Panc1 (cell line): Measurements from ENCODE around the gene RBM44. TPM values are rescaled to one million over a fixed set of nuclear protein-coding genes. Genes with fewer than 3 reads are reported as not detected.

Source experiments
- ATAC-seq: fragments of 200-7000 bp; cut with Tn5 transposase; 2 replicates; pipeline ENCODE4 v1.9.1; 2020; ENCODE audit warnings: mild to moderate bottlenecking, moderate library complexity
- BruUV-seq: library from RNA; stranded (reverse); fragments of 400-500 nt; replicated peaks from 2 replicates; lab custom pipeline; 2021; lab: Mats Ljungman, UMichigan
- CTCF ChIA-PET: fragments of 300-600 bp; sonication (Branson Sonifier 250); formaldehyde crosslinking; loops from one replicate; lab custom pipeline; 2022; ENCODE audit warnings: antibody characterized with exemption; lab: Charles Lee
- POLR2A ChIA-PET: fragments of 300-600 bp; sonication (Branson Sonifier 250); formaldehyde crosslinking; loops from one replicate; lab custom pipeline; 2022; ENCODE audit warnings: antibody characterized with exemption; lab: Charles Lee
- DNase-seq: peaks from one replicate; pipeline ENCODE4 v3.0.0-alpha.2; 2010; ENCODE audit warnings: low read depth, low spot score
- H3K27ac ChIP-seq: 2 replicates; pipeline ENCODE4 v1.5.1; 2011; ENCODE audit warnings: mild to moderate bottlenecking, low read length, inconsistent platforms
- H3K27me3 ChIP-seq: fragments of 200-500 bp; sonication (Bioruptor generic); 2 replicates; pipeline ENCODE4 v1.6.0; 2014; ENCODE audit warnings: low read length, inconsistent platforms; ENCODE audit not compliant: control insufficient read depth, insufficient read depth
- H3K36me3 ChIP-seq: fragments of 200-500 bp; sonication (Bioruptor generic); 2 replicates; pipeline ENCODE4 v1.5.1; 2014; ENCODE audit warnings: inconsistent platforms, mild to moderate bottlenecking, low read length, moderate library complexity; ENCODE audit not compliant: control insufficient read depth, insufficient read depth
- H3K4me1 ChIP-seq: 2 replicates; pipeline ENCODE4 v1.5.1; 2011; ENCODE audit warnings: inconsistent platforms, mild to moderate bottlenecking, low read length, moderate library complexity; ENCODE audit not compliant: control insufficient read depth, insufficient read depth
- H3K4me3 ChIP-seq, 2 experiments: 2 replicates each; pipeline ENCODE4 v1.5.1; 2011 to 2012; ENCODE audit warnings: low read depth in 2 of 2, low read length in 2 of 2, mild to moderate bottlenecking in 2 of 2, inconsistent platforms in 1 of 2, moderate library complexity in 1 of 2
- H3K9me3 ChIP-seq: fragments of 200-500 bp; sonication (Bioruptor generic); 2 replicates; pipeline ENCODE4 v1.5.1; 2014; ENCODE audit warnings: low read depth, mild to moderate bottlenecking, inconsistent platforms, low read length, moderate library complexity; ENCODE audit not compliant: control insufficient read depth, insufficient read depth
- CTCF ChIP-seq: fragments of 450-650 bp; IDR thresholded peaks from 2 replicates; pipeline ENCODE4 v1.5.1; 2017; ENCODE audit warnings: mild to moderate bottlenecking
- POLR2AphosphoS5 ChIP-seq: IDR thresholded peaks from 2 replicates; pipeline ENCODE4 v1.6.1; 2012; ENCODE audit warnings: mild to moderate bottlenecking, low read depth, low read length, moderate library complexity
- REST ChIP-seq, 2 experiments: IDR thresholded peaks; 2 replicates each; pipeline ENCODE4 v1.6.1; 2011 to 2012; ENCODE audit warnings: low read depth in 2 of 2, control low read depth in 1 of 2, low read length in 1 of 2, mild to moderate bottlenecking in 1 of 2, moderate library complexity in 1 of 2; ENCODE audit not compliant: insufficient read depth in 1 of 2
- SIN3A ChIP-seq: IDR thresholded peaks from 2 replicates; pipeline ENCODE4 v1.6.1; 2012; ENCODE audit warnings: low read depth, mild to moderate bottlenecking, low read length, moderate library complexity, borderline replicate concordance; ENCODE audit not compliant: insufficient read depth
- TCF7L2 ChIP-seq: IDR thresholded peaks from 2 replicates; pipeline ENCODE4 v1.6.1; 2011; ENCODE audit warnings: mild to moderate bottlenecking, low read depth, low read length, inconsistent platforms
- in situ Hi-C: cut with HindIII; loops from 2 replicates; pipeline ENCODE4 v1.10.0; 2016; ENCODE audit warnings: low sequenced_read_pairs, low pct_unique_long_range_greater_than_20kb
- intact Hi-C: fragments of 100-400 bp; cut with micrococcal nuclease; formaldehyde crosslinking; loops from one replicate; pipeline ENCODE4 v1.10.0; 2022; ENCODE audit not compliant: unreplicated experiment
- total RNA-seq: library from RNA; stranded (reverse); gene quantifications from one replicate; pipeline ENCODE4 v1.2.1, GENCODE V29; 2021; ENCODE audit not compliant: unreplicated experiment

The RBM44 gene
- total RNA-seq, 1 experiment from 2014 or later = 0.90 TPM

- intact Hi-C loops (no loop called here), in situ Hi-C loops (no loop called here)
- H3K4me3 ChIP-seq = no peak overlapping the region
- TF ChIP-seq TCF7L2 = no peak
- no peak for TF ChIP-seq POLR2AphosphoS5
- TF ChIP-seq SIN3A = no peak
- no peak for TF ChIP-seq CTCF
- no peak for TF ChIP-seq REST (IDR thresholded peaks at IDR 0.05; ENCODE audit: insufficient read depth in 1 of 2, low read depth in 2 of 2, low read length in 1 of 2)
- ChIA-PET CTCF (no interaction called here), POLR2A (no interaction called here)
- ATAC-seq = no peak
- no peaks in the 10 kb centered on the region for H3K9me3 ChIP-seq
- no peaks in the 10 kb centered on the region for H3K4me1 ChIP-seq
- no TSS peak for BruUV-seq
- H3K27ac ChIP-seq = no peak overlapping the region
- H3K36me3 ChIP-seq = peaks cover 32% of the 10 kb centered on the region
- DNase-seq = no peak
- no peaks in the 10 kb centered on the region for H3K27me3 ChIP-seq
Observed at GRCh38 chr2:237754182-237754581, 44.4 kb upstream of the RBM44 start.

GRCh38 chr2:237754626-237755248 is 43.8 kb upstream of the RBM44 start:
- no peak overlapping the region for H3K27ac ChIP-seq
- intact Hi-C loops (no loop called here), in situ Hi-C loops (no loop called here)
- no peak overlapping the region for H3K4me3 ChIP-seq
- POLR2A ChIA-PET = no interaction called here
- BruUV-seq = no TSS peak
- TF ChIP-seq CTCF = no peak
- TF ChIP-seq REST (IDR thresholded peaks at IDR 0.05; ENCODE audit: insufficient read depth in 1 of 2, low read depth in 2 of 2, low read length in 1 of 2) = no peak
- no peak for TF ChIP-seq SIN3A
- TF ChIP-seq POLR2AphosphoS5 = no peak
- TF ChIP-seq TCF7L2 = no peak
- no peak for DNase-seq
- H3K4me1 ChIP-seq = no peaks in the 10 kb centered on the region
- no peak for ATAC-seq
- peaks cover 32% of the 10 kb centered on the region for H3K36me3 ChIP-seq
- no peaks in the 10 kb centered on the region for H3K27me3 ChIP-seq
- no peaks in the 10 kb centered on the region for H3K9me3 ChIP-seq
- CTCF ChIA-PET = no interaction called here
